Measurements from ENCODE around the gene OBSCN. TPM values are rescaled to one million over a fixed set of nuclear protein-coding genes. Genes with fewer than 3 reads are reported as not detected.

Gene OBSCN
- total RNA-seq, 4 donors from 2014 or later = 15.0 to 46.6 (median 34.4) TPM

GRCh38 chr1:228292609-228292911 is 84.7 kb downstream of the OBSCN start:
- Histone ChIP-seq H3K27ac (no peak overlapping the region), H3K27me3 (no peaks in the 10 kb centered on the region), H3K4me3 (no peak overlapping the region), H3K4me1 (no peaks in the 10 kb centered on the region), H3K36me3 (peaks cover 11% of the 10 kb centered on the region), H3K9me3 (no peaks in the 10 kb centered on the region)
- 79% methylated on average over 9 of the region's 9 CpGs for WGBS
- TF ChIP-seq CTCF (IDR thresholded peaks at IDR 0.05) = no peak
- TF ChIP-seq EP300 (IDR thresholded peaks at IDR 0.05) = no peak
- TF ChIP-seq POLR2A (IDR thresholded peaks at IDR 0.05) = no peak
- no peak for TF ChIP-seq POLR2AphosphoS5 (IDR thresholded peaks at IDR 0.05)
- DNase-seq (ENCODE audit: low spot score in 2 of 2) = no peak

- Histone ChIP-seq H3K27me3 (no peaks in the 10 kb centered on the region), H3K9me3 (no peaks in the 10 kb centered on the region), H3K36me3 (peaks cover 8% of the 10 kb centered on the region), H3K27ac (no peak overlapping the region), H3K4me3 (no peak overlapping the region), H3K4me1 (no peaks in the 10 kb centered on the region)
- 87% methylated on average over 15 of the region's 15 CpGs for WGBS
- DNase-seq (ENCODE audit: low spot score in 2 of 2) = no peak
- no peak for TF ChIP-seq POLR2AphosphoS5 (IDR thresholded peaks at IDR 0.05)
- TF ChIP-seq EP300 (IDR thresholded peaks at IDR 0.05) = no peak
- TF ChIP-seq CTCF (IDR thresholded peaks at IDR 0.05) = no peak
- TF ChIP-seq POLR2A (IDR thresholded peaks at IDR 0.05) = no peak
Observed at GRCh38 chr1:228293393-228293792, 85.5 kb downstream of the OBSCN start.

GRCh38 chr1:228293816-228294500 is 86.1 kb downstream of the OBSCN start:
- 87% methylated on average over 14 of the region's 14 CpGs for WGBS
- H3K9me3 ChIP-seq = no peaks in the 10 kb centered on the region
- DNase-seq (ENCODE audit: low spot score in 2 of 2) = no peak
- H3K27me3 ChIP-seq = no peaks in the 10 kb centered on the region
- H3K36me3 ChIP-seq = peaks cover 8% of the 10 kb centered on the region
- TF ChIP-seq CTCF (IDR thresholded peaks at IDR 0.05) (no peak), EP300 (IDR thresholded peaks at IDR 0.05) (no peak), POLR2A (IDR thresholded peaks at IDR 0.05) (no peak), POLR2AphosphoS5 (IDR thresholded peaks at IDR 0.05) (no peak)
- H3K27ac ChIP-seq = no peak overlapping the region
- no peaks in the 10 kb centered on the region for H3K4me1 ChIP-seq
- no peak overlapping the region for H3K4me3 ChIP-seq

- Histone ChIP-seq H3K27me3 (no peaks in the 10 kb centered on the region), H3K36me3 (peaks cover 9% of the 10 kb centered on the region), H3K9me3 (no peaks in the 10 kb centered on the region), H3K4me3 (no peak overlapping the region), H3K27ac (no peak overlapping the region), H3K4me1 (no peaks in the 10 kb centered on the region)
- 87% methylated on average over 9 of the region's 10 CpGs for WGBS
- peak in 1 of 2 donors; percentile 28 for DNase-seq (ENCODE audit: low spot score in 2 of 2)
- TF ChIP-seq POLR2A (IDR thresholded peaks at IDR 0.05) = no peak
- TF ChIP-seq POLR2AphosphoS5 (IDR thresholded peaks at IDR 0.05) = no peak
- TF ChIP-seq CTCF (IDR thresholded peaks at IDR 0.05) = no peak
- no peak for TF ChIP-seq EP300 (IDR thresholded peaks at IDR 0.05)
Observed at GRCh38 chr1:228294717-228295116, 86.9 kb downstream of the OBSCN start.

- H3K27me3 ChIP-seq = no peaks in the 10 kb centered on the region
- TF ChIP-seq EP300 (IDR thresholded peaks at IDR 0.05) (no peak), CTCF (IDR thresholded peaks at IDR 0.05) (no peak), POLR2A (IDR thresholded peaks at IDR 0.05) (no peak), POLR2AphosphoS5 (IDR thresholded peaks at IDR 0.05) (no peak)
- WGBS = 96% methylated on average over 5 of the region's 5 CpGs
- H3K36me3 ChIP-seq = peaks cover 13% of the 10 kb centered on the region
- H3K4me1 ChIP-seq = no peaks in the 10 kb centered on the region
- no peak overlapping the region for H3K27ac ChIP-seq
- no peak overlapping the region for H3K4me3 ChIP-seq
- H3K9me3 ChIP-seq = no peaks in the 10 kb centered on the region
- peak in 1 of 2 donors; percentile 28 for DNase-seq (ENCODE audit: low spot score in 2 of 2)
Observed at GRCh38 chr1:228295201-228295600, 87.4 kb downstream of the OBSCN start.

Measured in suprapubic skin (tissue), 4 donors.